Epithelial cell of esophagus (primary cell): ENCODE data around the gene ZMIZ2.

Experiments used
- DNase-seq: peaks from one replicate; pipeline ENCODE4 v3.0.0; 2010; ENCODE audit warnings: low read depth
- H3K4me3 ChIP-seq: 2 replicates; pipeline ENCODE4 v1.5.1; 2011; ENCODE audit warnings: mild to moderate bottlenecking, low read length, control low read depth
- TF ChIP-seq, protein P1 (sequence below): IDR thresholded peaks from 2 replicates; pipeline ENCODE4 v1.5.1; 2011; ENCODE audit warnings: low read depth, mild to moderate bottlenecking, low read length, control low read depth, inconsistent platforms; ENCODE audit not compliant: insufficient read depth; ENCODE audit errors: missing control alignments

Gene ZMIZ2

DNA sequence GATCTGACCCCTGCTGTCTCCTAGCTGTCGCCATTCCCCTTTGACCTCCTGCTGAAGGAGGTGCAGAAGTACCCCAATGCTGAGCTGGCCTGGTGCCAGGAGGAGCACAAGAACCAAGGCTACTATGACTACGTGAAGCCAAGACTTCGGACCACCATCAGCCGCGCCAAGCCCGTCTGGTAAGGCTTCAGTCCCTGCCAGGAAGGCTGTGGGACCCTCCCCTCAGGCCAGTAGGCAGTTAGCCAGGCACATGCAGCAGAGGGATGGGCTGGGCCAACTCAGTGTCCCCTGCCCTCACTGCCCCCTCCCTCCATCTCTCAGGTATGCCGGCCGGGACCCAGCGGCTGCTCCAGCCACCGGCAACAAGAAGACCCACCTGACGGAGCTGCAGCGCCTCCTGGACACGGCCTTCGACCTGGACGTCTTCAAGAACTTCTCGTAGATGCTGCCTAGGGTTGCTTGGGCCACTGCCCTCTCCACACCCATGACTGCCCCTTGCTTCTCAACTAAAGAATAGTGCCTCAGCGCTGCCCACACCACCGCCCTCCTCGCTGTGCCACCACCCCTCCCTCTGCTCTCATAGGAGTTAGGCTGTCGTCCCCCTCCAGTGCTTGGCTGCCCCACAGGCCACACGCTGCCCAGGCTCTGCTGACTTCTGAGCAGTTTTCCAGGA lies 41.0 kb upstream of the ZMIZ2 start:
- TF ChIP-seq, protein P1, sequence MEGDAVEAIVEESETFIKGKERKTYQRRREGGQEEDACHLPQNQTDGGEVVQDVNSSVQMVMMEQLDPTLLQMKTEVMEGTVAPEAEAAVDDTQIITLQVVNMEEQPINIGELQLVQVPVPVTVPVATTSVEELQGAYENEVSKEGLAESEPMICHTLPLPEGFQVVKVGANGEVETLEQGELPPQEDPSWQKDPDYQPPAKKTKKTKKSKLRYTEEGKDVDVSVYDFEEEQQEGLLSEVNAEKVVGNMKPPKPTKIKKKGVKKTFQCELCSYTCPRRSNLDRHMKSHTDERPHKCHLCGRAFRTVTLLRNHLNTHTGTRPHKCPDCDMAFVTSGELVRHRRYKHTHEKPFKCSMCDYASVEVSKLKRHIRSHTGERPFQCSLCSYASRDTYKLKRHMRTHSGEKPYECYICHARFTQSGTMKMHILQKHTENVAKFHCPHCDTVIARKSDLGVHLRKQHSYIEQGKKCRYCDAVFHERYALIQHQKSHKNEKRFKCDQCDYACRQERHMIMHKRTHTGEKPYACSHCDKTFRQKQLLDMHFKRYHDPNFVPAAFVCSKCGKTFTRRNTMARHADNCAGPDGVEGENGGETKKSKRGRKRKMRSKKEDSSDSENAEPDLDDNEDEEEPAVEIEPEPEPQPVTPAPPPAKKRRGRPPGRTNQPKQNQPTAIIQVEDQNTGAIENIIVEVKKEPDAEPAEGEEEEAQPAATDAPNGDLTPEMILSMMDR = no peak
- H3K4me3 ChIP-seq = no peak overlapping the region
- DNase-seq = no peak

- no peak overlapping the region for H3K4me3 ChIP-seq
- TF ChIP-seq, protein P1 = no peak
- no peak for DNase-seq
These were observed 39.4 kb upstream of the ZMIZ2 start for GRCh38 chr7:44709011-44709915.

GRCh38 chr7:44709945-44710596 lies 38.6 kb upstream of the ZMIZ2 start:
- no peak for DNase-seq
- TF ChIP-seq, protein P1 = no peak
- H3K4me3 ChIP-seq = no peak overlapping the region

- TF ChIP-seq, protein P1 = no peak
- no peak for DNase-seq
- no peak overlapping the region for H3K4me3 ChIP-seq
These were observed 37.1 kb upstream of the ZMIZ2 start for GRCh38 chr7:44711528-44711927.

GRCh38 chr7:44712012-44712411 lies 36.6 kb upstream of the ZMIZ2 start:
- H3K4me3 ChIP-seq = no peak overlapping the region
- TF ChIP-seq, protein P1 = no peak
- DNase-seq = peak; percentile 35

DNA sequence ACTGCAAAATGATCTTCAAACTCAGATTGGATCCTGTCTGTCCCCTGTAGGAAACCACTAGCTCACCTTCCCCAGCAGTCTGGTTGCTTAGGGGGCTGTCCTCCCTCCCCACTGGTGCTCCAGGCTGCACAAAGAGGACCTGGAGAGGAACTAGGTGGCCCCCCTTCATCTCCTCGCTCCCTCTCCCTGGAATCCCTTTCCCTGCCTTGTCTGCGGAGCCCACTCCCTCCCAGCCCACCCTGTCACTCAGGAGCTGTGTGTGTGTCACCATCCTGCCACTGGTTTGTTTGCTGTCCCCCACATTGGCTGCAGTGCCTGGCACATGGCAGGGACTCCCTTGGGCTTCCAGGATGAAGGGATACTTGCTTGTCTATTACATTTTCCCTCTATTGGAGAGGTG lies 35.5 kb upstream of the ZMIZ2 start:
- TF ChIP-seq, protein P1 = no peak
- no peak for DNase-seq
- no peak overlapping the region for H3K4me3 ChIP-seq
